Activated CD4-positive, alpha-beta T cell treated with anti-CD3 and anti-CD28 coated beads, Interleukin-2, amount 10 ng/mL, durations not matched to agents 24 days and 14 days (primary cell): Measurements from ENCODE around the gene RALGAPA2. TPM values are rescaled to one million over a fixed set of nuclear protein-coding genes. Genes with fewer than 3 reads are reported as not detected.

Experiments
- DNase-seq: peaks from one replicate; pipeline ENCODE4 v3.0.0; 2022
- H3K27ac Mint-ChIP-seq: one replicate; pipeline ENCODE4 v1.8.0; 2022; ENCODE audit warnings: mild to moderate bottlenecking, mixed read lengths
- H3K27me3 Mint-ChIP-seq: one replicate; pipeline ENCODE4 v1.8.0; 2022; ENCODE audit warnings: mixed read lengths
- H3K36me3 Mint-ChIP-seq: one replicate; pipeline ENCODE4 v1.8.0; 2022; ENCODE audit warnings: low read depth, mild to moderate bottlenecking, mixed read lengths
- H3K4me1 Mint-ChIP-seq: one replicate; pipeline ENCODE4 v1.8.0; 2021; ENCODE audit warnings: mixed read lengths
- H3K4me3 Mint-ChIP-seq: one replicate; pipeline ENCODE4 v1.8.0; 2022; ENCODE audit warnings: mild to moderate bottlenecking, moderate library complexity, mixed read lengths
- H3K9me3 Mint-ChIP-seq: one replicate; pipeline ENCODE4 v1.8.0; 2021; ENCODE audit warnings: mixed read lengths
- intact Hi-C: fragments of 100-400 bp; cut with micrococcal nuclease; formaldehyde crosslinking; loops from one replicate; pipeline ENCODE4 v1.15.1; 2023
- total RNA-seq: library from RNA; stranded (reverse); gene quantifications from 2 replicates; pipeline ENCODE4 v1.2.3, GENCODE V29; 2022

The RALGAPA2 gene
- total RNA-seq, 1 donor from 2014 or later: 18.7 TPM

DNA sequence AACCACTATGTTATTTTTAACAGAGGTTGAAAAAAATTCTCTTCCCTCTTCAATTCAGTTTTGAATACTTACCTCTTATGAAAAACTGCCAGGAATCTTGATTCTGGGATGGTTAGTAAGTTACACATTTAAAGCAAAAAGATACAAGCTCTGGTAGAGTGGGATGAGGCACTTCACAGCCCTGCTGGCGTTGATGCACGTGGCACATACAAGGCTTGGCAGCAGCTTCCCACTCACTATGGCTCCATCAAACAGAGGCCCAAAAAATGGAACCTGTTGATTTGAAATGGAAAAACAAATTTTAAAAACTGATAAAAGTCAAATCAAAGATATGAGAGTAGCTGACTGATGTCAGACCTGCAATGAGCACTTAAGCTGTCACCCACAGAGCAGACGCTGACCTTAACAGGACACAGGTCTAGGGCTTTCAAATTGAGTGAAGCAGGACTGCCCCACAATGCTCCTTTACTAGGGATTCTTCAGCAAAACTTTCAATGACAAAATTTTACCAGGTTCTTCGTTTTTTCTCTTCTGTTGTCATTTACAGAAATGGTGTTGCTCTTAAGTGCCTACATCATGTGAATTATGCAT lies 239.7 kb downstream of the RALGAPA2 start:
- Mint-ChIP-seq H3K4me1 (peaks cover 13% of the 10 kb centered on the region), H3K27me3 (no peaks in the 10 kb centered on the region), H3K27ac (no peak overlapping the region), H3K36me3 (peaks cover 49% of the 10 kb centered on the region), H3K9me3 (peaks cover 19% of the 10 kb centered on the region), H3K4me3 (no peak overlapping the region)
- intact Hi-C loops: no loop called here
- no peak for DNase-seq

DNA sequence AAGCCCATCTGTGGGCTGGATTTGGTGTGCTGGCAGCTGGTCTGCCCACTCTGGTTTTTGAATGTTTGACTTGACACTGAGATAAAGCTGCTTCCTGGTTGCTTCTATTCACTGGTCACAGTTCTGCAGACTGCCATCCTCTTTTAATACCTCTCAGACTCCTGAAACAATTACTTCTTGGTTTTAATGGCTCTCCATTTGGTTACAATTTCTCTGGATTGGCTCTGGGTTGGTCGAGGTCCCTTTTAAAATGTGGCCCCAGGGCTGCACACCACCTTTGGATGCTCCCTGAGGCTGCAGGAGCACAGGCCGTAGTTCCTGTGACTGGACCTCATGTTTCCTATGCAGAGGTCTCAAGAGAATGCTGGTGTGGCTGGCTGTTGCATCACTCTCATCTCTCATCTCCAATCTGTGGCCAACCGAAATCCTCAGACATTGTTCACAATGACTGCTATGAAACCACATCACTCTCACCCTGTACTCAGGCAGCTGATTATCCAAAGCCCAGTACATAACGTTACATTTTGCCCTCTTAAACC lies 246.0 kb downstream of the RALGAPA2 start:
- Mint-ChIP-seq H3K27ac (peak overlapping the region; percentile 76), H3K9me3 (no peaks in the 10 kb centered on the region), H3K4me3 (no peak overlapping the region), H3K36me3 (peaks cover 25% of the 10 kb centered on the region), H3K27me3 (no peaks in the 10 kb centered on the region), H3K4me1 (peaks cover 36% of the 10 kb centered on the region)
- DNase-seq: no peak
- intact Hi-C loops: loop anchor here (1.0 kb wide), 1 partner anchor 25 kb away; no protein-coding TSS in a partner anchor

DNA sequence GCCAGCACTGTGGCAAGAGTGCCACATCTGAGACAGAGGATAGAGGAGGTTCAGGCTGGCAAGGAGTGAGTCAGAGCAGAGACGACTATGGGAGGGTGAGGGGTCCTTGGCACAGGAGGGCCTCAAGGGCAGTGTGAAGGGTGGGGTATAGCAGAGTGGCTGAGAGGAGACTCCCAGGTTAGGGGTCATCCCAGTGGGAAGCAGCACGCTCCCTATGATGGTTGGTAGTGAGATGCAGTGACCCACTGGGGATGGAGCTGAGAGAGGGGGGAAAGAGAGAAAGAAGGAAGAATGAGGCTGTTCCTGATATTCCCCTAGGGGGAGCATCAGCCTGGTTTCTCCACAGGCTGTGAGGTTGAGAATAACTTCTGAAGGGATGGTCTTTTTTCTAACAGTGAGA lies 247.2 kb downstream of the RALGAPA2 start:
- no peak overlapping the region for H3K4me3 Mint-ChIP-seq
- H3K9me3 Mint-ChIP-seq: no peaks in the 10 kb centered on the region
- H3K36me3 Mint-ChIP-seq: peaks cover 26% of the 10 kb centered on the region
- H3K27ac Mint-ChIP-seq: peak overlapping the region; percentile 22
- intact Hi-C loops: no loop called here
- DNase-seq: no peak
- no peaks in the 10 kb centered on the region for H3K27me3 Mint-ChIP-seq
- H3K4me1 Mint-ChIP-seq: peaks cover 36% of the 10 kb centered on the region

DNA sequence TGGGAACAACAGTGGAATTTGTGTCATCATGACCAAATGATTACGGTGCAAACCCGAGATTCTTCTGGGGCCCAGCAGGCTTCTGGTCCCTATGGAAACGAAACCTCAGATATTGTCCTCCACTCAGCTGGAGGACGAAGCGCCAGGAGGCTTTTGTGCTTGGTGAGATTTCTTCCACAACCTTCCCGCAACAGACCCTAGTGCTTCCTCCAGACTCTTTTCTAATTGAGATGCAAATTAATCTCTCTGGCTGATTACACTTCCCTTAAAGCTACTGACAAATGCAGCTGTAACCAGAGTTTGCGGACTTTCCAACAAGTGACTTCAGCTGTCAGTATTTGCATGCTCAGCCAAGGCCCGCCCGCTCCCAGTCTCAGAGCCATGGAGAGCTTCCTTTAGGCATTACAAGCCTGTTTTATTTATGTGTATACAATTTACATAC lies 248.5 kb downstream of the RALGAPA2 start:
- Mint-ChIP-seq H3K36me3 (peaks cover 22% of the 10 kb centered on the region), H3K27me3 (no peaks in the 10 kb centered on the region), H3K4me3 (no peak overlapping the region), H3K9me3 (no peaks in the 10 kb centered on the region), H3K27ac (no peak overlapping the region), H3K4me1 (peaks cover 33% of the 10 kb centered on the region)
- intact Hi-C loops: no loop called here
- no peak for DNase-seq

DNA sequence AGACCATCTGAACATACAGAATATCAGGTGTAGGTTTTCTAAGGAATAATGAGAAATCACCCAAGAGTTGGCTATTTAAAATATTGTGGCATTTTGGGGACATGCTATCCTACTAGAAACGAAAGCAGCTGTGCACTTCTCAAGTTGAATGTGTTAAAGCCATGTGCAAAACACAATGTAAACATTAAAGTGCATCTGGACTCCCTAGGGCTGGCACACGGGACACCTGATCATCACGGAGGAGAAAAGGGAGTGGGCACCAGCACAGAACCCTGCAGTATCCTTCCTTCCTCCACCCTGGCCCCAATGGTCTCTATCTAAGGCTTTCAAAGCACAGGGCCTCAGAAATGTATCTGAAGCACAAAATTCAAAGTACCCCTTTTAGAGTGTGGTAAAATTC lies 250.3 kb downstream of the RALGAPA2 start:
- H3K9me3 Mint-ChIP-seq: no peaks in the 10 kb centered on the region
- intact Hi-C loops: no loop called here
- H3K4me3 Mint-ChIP-seq: no peak overlapping the region

DNA sequence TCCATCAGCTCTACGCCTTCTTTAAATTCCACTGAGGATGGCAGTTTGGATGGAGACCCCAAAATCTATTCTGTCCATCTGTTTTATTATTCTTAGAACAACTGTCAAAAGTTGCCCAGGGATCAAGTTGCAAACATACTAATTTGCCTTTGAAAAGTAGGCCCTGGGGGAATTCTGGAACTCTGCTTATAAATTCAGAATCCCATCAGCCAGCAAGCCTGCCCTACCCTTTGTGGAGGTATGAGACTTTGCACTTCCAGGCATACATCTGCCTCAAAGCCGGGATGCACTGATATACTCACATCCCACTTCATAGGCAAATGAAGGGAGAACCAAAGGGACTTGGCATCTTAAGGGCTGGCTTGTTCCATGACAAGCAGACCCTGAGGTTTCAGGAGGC lies 250.9 kb downstream of the RALGAPA2 start:
- Mint-ChIP-seq H3K9me3 (no peaks in the 10 kb centered on the region), H3K27ac (no peak overlapping the region), H3K4me1 (peaks cover 23% of the 10 kb centered on the region), H3K4me3 (no peak overlapping the region), H3K27me3 (no peaks in the 10 kb centered on the region), H3K36me3 (peaks cover 18% of the 10 kb centered on the region)
- intact Hi-C loops: no loop called here
- no peak for DNase-seq

More for the DNA sequence above, 250.3 kb downstream of the RALGAPA2 start:
- no peak overlapping the region for H3K27ac Mint-ChIP-seq
- peaks cover 17% of the 10 kb centered on the region for H3K36me3 Mint-ChIP-seq
- H3K27me3 Mint-ChIP-seq: no peaks in the 10 kb centered on the region
- peaks cover 29% of the 10 kb centered on the region for H3K4me1 Mint-ChIP-seq
- DNase-seq: no peak

DNA sequence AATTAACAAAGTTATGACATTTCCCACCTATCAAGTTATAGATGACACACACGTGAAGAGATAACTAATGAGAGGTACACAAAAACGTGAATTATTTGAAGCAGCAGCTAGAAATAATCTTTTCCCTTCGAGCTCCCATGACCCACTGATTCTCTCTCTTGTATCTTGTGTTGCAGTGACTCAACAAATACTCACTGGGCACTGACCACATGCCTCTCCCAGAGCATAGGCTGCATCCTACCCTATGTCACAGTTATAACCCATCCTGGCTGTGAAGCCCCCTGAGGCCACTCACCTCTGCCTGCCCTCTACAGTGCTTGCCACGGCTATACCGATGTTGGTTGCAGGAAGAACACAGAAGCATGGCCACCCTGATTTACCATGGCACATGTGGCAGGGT lies 252.7 kb downstream of the RALGAPA2 start:
- H3K36me3 Mint-ChIP-seq: peaks cover 29% of the 10 kb centered on the region
- no peaks in the 10 kb centered on the region for H3K27me3 Mint-ChIP-seq
- H3K27ac Mint-ChIP-seq: no peak overlapping the region
- no peak for DNase-seq
- no peak overlapping the region for H3K4me3 Mint-ChIP-seq
- no peaks in the 10 kb centered on the region for H3K9me3 Mint-ChIP-seq
- intact Hi-C loops: no loop called here
- peaks cover 20% of the 10 kb centered on the region for H3K4me1 Mint-ChIP-seq

DNA sequence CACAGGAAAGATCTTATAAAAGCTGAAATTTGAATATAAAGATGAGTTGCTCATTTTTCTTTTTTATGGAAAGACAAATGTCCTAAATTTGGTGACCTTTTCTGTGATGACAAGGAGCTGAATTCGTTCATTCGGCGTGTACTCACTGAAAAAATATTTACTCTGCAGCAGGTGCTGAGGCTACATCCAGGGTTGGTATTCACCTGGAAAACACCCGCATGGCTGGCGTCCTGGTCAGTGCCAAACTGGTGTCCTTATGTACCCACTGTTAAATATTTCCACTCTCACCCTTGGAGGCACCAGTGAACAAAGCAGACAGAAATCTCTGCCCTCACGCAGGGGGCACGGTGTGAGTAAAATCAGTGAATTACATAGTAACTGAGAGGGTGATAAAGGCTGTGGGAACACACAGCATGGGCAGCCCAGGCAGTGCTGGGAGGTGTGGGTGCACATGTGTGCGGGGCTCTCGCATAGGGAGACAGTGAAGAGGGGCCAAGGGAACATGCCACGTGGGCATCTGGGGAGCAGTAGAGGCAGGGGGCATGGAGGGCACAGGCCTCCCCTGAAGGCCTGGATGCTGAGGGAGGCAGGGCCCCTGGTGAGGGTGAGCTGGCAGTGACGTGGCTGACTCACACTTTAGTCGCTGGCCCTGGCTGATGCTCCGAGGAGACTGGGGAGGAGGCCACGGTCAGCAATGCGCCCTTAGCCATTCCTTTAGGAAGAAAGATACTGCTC lies 254.9 kb downstream of the RALGAPA2 start:
- H3K36me3 Mint-ChIP-seq: peaks cover 47% of the 10 kb centered on the region
- H3K9me3 Mint-ChIP-seq: no peaks in the 10 kb centered on the region
- peak overlapping the region; percentile 30 for H3K27ac Mint-ChIP-seq
- H3K4me1 Mint-ChIP-seq: peaks cover 28% of the 10 kb centered on the region
- no peak overlapping the region for H3K4me3 Mint-ChIP-seq
- no peak for DNase-seq
- no peaks in the 10 kb centered on the region for H3K27me3 Mint-ChIP-seq
- intact Hi-C loops: no loop called here

DNA sequence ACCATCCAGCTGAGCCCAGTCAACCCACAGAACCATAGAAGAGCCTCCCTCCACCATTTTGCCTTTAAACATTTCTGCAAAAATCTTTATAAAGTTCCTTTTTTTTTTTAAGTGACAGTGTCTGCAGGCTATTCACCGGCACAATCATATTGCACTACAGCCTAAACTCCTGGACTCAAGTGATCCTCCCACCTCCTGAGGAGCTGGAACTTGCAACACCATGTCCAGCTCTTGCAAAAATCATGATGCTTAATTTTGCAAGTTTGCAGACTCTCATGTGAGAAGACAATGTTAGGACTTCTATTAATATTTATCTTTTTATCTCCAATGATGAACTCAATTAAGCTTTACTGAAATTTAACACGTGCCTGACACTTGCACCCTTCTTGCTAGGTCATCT lies 255.7 kb downstream of the RALGAPA2 start:
- no peaks in the 10 kb centered on the region for H3K27me3 Mint-ChIP-seq
- peaks cover 32% of the 10 kb centered on the region for H3K4me1 Mint-ChIP-seq
- H3K36me3 Mint-ChIP-seq: peaks cover 51% of the 10 kb centered on the region
- no peak for DNase-seq
- H3K27ac Mint-ChIP-seq: no peak overlapping the region
- no peak overlapping the region for H3K4me3 Mint-ChIP-seq
- H3K9me3 Mint-ChIP-seq: no peaks in the 10 kb centered on the region
- intact Hi-C loops: no loop called here

DNA sequence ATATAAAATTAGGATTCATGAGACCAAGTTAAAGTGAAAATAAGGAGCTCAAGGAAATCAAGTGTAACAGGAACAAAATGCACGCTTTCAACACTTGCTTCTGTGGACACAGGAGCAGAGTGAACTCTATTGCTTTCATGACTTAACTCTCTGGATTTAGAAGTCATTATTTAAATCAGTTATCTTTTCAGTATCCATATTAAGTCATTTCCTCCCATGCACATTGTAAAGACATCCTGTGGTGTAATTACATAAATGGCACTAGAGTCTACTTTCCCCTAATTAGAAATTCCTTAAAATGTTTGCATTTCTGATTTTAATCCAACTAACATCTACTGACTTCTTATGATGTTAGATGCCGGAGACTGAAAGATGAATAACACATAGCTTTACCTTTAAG lies 256.5 kb downstream of the RALGAPA2 start:
- Mint-ChIP-seq H3K27me3 (no peaks in the 10 kb centered on the region), H3K4me3 (no peak overlapping the region), H3K36me3 (peaks cover 51% of the 10 kb centered on the region), H3K4me1 (peaks cover 34% of the 10 kb centered on the region), H3K9me3 (no peaks in the 10 kb centered on the region), H3K27ac (no peak overlapping the region)
- intact Hi-C loops: no loop called here
- DNase-seq: no peak

DNA sequence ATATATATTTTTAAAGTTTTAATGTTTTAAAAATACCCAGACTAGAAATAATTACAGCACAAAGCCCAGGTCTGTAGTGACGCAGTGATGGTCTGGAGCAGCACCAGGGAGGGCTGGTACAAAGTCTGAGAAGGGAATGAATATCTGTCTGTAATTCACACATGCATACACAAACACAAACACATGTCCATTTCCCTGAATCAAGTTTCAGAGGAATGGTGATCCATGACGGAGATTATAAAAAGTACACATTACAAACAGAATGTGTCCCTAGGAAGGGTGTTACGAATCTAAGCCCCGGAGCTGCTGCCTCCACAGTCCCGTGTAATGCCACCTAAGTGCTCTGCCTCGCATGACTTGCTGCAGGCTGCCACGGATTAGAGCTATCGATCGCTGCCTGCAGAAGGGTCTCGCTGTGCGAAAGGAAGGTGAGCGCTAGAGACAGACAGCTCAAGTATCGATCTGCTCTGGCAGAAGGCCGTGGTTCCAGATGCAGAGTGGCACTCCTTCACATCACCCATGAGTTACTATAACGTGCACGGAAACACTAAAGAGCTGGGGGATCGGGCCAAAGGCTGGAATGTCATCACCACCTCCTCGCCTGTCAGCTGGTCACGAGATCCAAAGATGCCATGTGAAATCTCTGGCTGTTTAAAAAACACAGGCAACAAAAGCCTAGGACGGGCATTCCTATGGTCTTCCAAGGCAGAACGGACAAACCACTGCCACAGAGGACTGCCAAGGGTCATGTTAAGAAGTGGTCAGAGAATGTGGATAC lies 257.4 kb downstream of the RALGAPA2 start:
- Mint-ChIP-seq H3K9me3 (no peaks in the 10 kb centered on the region), H3K27ac (peak overlapping the region; percentile 58), H3K4me1 (peaks cover 37% of the 10 kb centered on the region), H3K36me3 (peaks cover 47% of the 10 kb centered on the region), H3K27me3 (no peaks in the 10 kb centered on the region), H3K4me3 (no peak overlapping the region)
- intact Hi-C loops: no loop called here
- no peak for DNase-seq

DNA sequence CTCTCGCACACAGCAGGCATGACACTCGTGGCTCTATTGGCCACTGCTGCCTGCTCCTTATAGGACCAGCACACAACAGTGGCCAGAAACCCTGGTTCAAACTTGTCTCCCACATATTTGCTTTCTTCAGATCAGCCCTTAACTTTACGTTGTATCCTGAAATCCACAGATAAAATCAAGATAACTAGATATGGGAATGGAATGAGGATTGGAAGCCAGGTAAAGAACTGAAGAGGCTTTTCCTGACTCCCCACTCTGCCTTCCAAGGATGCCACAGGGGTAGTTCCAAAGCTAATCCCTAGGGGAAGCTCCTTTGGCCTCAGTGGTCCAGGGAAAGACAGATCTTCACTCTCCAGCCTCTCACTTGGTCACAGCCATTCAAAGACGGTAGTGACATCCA lies 258.1 kb downstream of the RALGAPA2 start:
- intact Hi-C loops: no loop called here

DNA sequence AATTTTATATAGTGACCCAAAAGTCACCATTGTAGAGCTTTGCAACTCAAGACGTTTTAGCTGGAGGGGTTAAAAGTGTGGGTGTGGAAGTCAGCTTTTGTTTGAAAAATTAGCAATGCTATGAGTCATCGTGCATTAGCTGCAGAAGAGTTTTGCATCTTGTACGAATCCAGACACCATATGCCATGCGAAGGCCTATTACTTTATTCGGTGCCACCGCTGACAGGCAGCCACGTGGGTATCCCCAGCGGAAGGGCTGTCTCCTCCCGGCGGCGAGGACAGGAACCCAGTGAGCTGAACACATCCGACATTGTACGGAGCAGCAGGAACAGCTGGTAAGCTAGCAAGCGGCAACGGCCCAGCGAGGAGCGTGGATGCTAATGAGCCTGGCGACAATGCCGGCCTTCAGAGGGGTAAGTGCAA lies 260.2 kb downstream of the RALGAPA2 start:
- DNase-seq: peak; percentile 86
- Mint-ChIP-seq H3K4me1 (peaks cover 32% of the 10 kb centered on the region), H3K4me3 (peak overlapping the region; percentile 81), H3K27me3 (no peaks in the 10 kb centered on the region), H3K27ac (peak overlapping the region; percentile 85), H3K9me3 (no peaks in the 10 kb centered on the region), H3K36me3 (peaks cover 41% of the 10 kb centered on the region)
- intact Hi-C loops: loop anchor here (1.0 to 2.0 kb wide), 4 partner anchors 25 to 81 kb away; no protein-coding TSS in a partner anchor

More for the DNA sequence above, 258.1 kb downstream of the RALGAPA2 start:
- Mint-ChIP-seq H3K36me3 (peaks cover 47% of the 10 kb centered on the region), H3K4me1 (peaks cover 37% of the 10 kb centered on the region), H3K9me3 (no peaks in the 10 kb centered on the region), H3K27me3 (no peaks in the 10 kb centered on the region), H3K27ac (no peak overlapping the region), H3K4me3 (peak overlapping the region; percentile 81)
- DNase-seq: no peak

DNA sequence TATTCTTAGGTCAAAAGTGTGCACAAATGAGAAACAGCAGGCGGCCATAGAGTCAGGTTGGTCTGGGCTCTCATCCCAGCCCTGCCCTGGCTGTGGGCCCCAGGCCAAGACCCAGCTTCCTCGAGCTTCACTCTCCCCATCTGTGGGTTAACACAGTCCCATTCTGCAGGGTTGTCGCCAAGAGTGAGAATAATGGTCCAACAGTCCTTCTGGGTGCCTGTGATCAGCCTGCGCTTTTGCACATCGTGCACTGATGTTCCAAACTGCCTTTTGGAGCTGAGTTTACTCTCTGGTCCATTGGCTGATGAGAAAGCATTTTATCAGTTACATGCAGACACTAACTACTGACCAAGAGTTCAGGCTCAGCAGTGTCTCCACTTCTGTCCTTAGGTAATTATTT lies 261.9 kb downstream of the RALGAPA2 start:
- H3K9me3 Mint-ChIP-seq: no peaks in the 10 kb centered on the region
- peaks cover 29% of the 10 kb centered on the region for H3K36me3 Mint-ChIP-seq
- intact Hi-C loops: no loop called here
- no peak overlapping the region for H3K4me3 Mint-ChIP-seq
- H3K27me3 Mint-ChIP-seq: no peaks in the 10 kb centered on the region
- peak overlapping the region; percentile 51 for H3K27ac Mint-ChIP-seq
- no peak for DNase-seq
- peaks cover 26% of the 10 kb centered on the region for H3K4me1 Mint-ChIP-seq
